Activated CD4-positive, alpha-beta T cell treated with anti-CD3 and anti-CD28 coated beads for 36 hours (primary cell): ENCODE data around the gene NRIP1. TPM values are rescaled to one million over a fixed set of nuclear protein-coding genes. Genes with fewer than 3 reads are reported as not detected.

Source experiments
- ATAC-seq: fragments of 200-7000 bp; cut with Tn5 transposase; one replicate; pipeline ENCODE4 v1.10.0; 2021; ENCODE audit warnings: mild to moderate bottlenecking, moderate library complexity
- CTCF ChIA-PET: fragments of 350-600 bp; sonication (Branson Sonifier 250); formaldehyde crosslinking; loops from one replicate; lab custom pipeline; 2021; ENCODE audit warnings: antibody characterized with exemption; lab: Charles Lee
- POLR2A ChIA-PET: fragments of 350-600 bp; sonication (Branson Sonifier 250); formaldehyde crosslinking; loops from one replicate; lab custom pipeline; 2021; ENCODE audit warnings: antibody characterized with exemption, inconsistent platforms; lab: Charles Lee
- DNase-seq: peaks from one replicate; pipeline ENCODE4 v3.0.0-alpha.2; 2020
- H3K27ac Mint-ChIP-seq: one replicate; pipeline ENCODE4 v1.8.0; 2021; ENCODE audit warnings: mixed read lengths
- H3K27me3 Mint-ChIP-seq: one replicate; pipeline ENCODE4 v1.8.0; 2021; ENCODE audit warnings: mixed read lengths
- H3K36me3 Mint-ChIP-seq: one replicate; pipeline ENCODE4 v1.8.0; 2021; ENCODE audit warnings: low read depth, mixed read lengths
- H3K4me1 Mint-ChIP-seq: one replicate; pipeline ENCODE4 v1.8.0; 2021; ENCODE audit warnings: mixed read lengths
- H3K4me3 Mint-ChIP-seq: one replicate; pipeline ENCODE4 v1.8.0; 2021; ENCODE audit warnings: mild to moderate bottlenecking, moderate library complexity, mixed read lengths
- H3K9me3 Mint-ChIP-seq: one replicate; pipeline ENCODE4 v1.8.0; 2021; ENCODE audit warnings: low read depth, mixed read lengths
- intact Hi-C, 2 experiments: fragments of 100-400 bp; cut with DNase I in 1 of 2; cut with micrococcal nuclease in 1 of 2; formaldehyde crosslinking; loops; one replicate each; pipeline versions ENCODE4 v1.14.2 to v1.15.1; 2022 to 2024; cut with DNase I, micrococcal nuclease
- total RNA-seq, 2 experiments: library from RNA; stranded (reverse); gene quantifications; one replicate each; pipeline ENCODE4 v1.2.3, GENCODE V29; 2021

Gene NRIP1
- total RNA-seq, 2 experiments from 2014 or later = 7.3 to 7.7 TPM

- Mint-ChIP-seq H3K9me3 (peaks cover 8% of the 10 kb centered on the region), H3K27me3 (no peaks in the 10 kb centered on the region), H3K36me3 (peaks cover 22% of the 10 kb centered on the region), H3K27ac (no peak overlapping the region), H3K4me3 (no peak overlapping the region), H3K4me1 (peaks cover 20% of the 10 kb centered on the region)
- ATAC-seq (no peak), DNase-seq (no peak)
- CTCF ChIA-PET = no interaction called here
- POLR2A ChIA-PET = no interaction called here
- intact Hi-C loops = no loop called here
These were observed 41.0 kb downstream of the NRIP1 start for GRCh38 chr21:15023776-15024175.

DNA sequence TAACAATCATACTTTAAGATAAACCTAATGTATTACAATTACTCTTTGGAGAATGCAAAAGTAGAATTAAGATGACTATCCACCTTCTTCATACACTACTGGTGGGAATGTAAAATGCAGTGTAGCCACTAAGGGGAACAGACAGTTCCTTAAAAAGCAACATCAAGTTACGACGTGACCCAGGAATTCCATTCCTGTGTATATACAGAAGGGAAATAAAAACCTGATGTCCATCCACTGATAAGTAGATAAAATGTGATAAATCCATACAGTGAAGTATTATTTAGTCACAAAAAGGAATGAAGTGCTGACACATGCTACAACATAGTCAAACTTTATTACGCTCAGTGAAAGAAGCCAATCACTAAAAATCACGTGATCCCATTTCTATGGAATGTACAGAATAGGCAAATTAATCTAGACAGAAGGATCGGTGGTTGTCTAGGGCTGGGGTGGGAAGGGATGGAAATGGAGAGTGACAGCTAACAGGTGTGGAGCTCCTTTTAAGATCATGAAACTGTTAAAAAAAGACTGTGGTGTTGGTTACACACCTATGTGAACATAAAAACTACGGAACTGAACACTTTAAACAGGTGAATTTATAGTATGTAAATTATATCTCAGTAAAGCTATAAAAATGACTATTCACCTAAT, 42.1 kb downstream of the NRIP1 start:
- POLR2A ChIA-PET = no interaction called here
- ATAC-seq (no peak), DNase-seq (no peak)
- intact Hi-C loops = no loop called here
- Mint-ChIP-seq H3K4me1 (peaks cover 23% of the 10 kb centered on the region), H3K27me3 (no peaks in the 10 kb centered on the region), H3K36me3 (peaks cover 22% of the 10 kb centered on the region), H3K9me3 (peaks cover 8% of the 10 kb centered on the region), H3K27ac (no peak overlapping the region), H3K4me3 (no peak overlapping the region)
- CTCF ChIA-PET = no interaction called here

DNA sequence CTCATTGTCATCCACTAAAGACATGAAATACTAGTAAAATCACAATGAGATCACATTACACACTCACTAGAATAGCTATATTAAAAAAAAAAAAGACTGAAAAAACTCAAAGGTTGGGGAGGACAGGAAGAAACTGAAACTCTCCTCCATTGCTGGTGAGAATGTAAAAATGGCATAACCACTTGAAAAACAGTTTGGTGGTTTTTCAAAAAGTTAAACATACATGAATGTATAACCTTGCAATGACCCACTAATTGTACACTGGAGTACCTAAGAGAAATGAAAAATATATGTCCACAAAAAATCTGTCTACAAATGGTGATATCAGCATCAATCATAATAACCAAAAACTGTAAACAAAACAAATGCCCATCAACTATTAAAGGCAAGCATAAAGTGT, 44.0 kb downstream of the NRIP1 start:
- no peak overlapping the region for H3K4me3 Mint-ChIP-seq
- peaks cover 28% of the 10 kb centered on the region for H3K4me1 Mint-ChIP-seq
- ChIA-PET POLR2A (no interaction called here), CTCF (interaction anchor here (1.1 kb wide), 1 partner anchor 500 kb away, joined by 3 read pairs; no protein-coding TSS in a partner anchor)
- intact Hi-C loops = no loop called here
- H3K27ac Mint-ChIP-seq = no peak overlapping the region
- peaks cover 21% of the 10 kb centered on the region for H3K36me3 Mint-ChIP-seq
- no peaks in the 10 kb centered on the region for H3K27me3 Mint-ChIP-seq
- H3K9me3 Mint-ChIP-seq = peaks cover 8% of the 10 kb centered on the region
- DNase-seq = no peak
- ATAC-seq = no peak

DNA sequence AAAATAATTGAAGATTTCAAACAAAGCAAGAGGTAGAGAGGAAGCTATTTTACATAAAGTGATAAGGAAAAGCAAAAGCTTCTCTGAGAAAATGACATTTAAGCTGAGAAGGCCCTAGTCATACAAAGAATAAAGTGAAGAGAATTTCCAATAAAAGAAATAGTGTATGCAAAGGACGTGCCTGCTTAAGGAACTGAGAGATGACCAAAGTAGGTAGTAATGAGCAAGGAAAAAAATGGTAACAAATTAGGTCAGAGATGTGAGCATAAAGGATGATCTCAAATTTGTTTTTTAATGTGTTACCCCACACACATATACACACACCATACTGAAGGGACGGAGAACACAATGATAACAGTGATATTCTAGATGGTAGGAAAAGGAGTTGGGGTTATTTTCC, 46.4 kb downstream of the NRIP1 start:
- POLR2A ChIA-PET = no interaction called here
- peaks cover 26% of the 10 kb centered on the region for H3K4me1 Mint-ChIP-seq
- peak; percentile 63 for ATAC-seq
- no peak for DNase-seq
- intact Hi-C loops = no loop called here
- H3K27me3 Mint-ChIP-seq = no peaks in the 10 kb centered on the region
- peak overlapping the region; percentile 63 for H3K27ac Mint-ChIP-seq
- CTCF ChIA-PET = no interaction called here
- H3K4me3 Mint-ChIP-seq = no peak overlapping the region
- peaks cover 15% of the 10 kb centered on the region for H3K36me3 Mint-ChIP-seq
- peaks cover 8% of the 10 kb centered on the region for H3K9me3 Mint-ChIP-seq

DNA sequence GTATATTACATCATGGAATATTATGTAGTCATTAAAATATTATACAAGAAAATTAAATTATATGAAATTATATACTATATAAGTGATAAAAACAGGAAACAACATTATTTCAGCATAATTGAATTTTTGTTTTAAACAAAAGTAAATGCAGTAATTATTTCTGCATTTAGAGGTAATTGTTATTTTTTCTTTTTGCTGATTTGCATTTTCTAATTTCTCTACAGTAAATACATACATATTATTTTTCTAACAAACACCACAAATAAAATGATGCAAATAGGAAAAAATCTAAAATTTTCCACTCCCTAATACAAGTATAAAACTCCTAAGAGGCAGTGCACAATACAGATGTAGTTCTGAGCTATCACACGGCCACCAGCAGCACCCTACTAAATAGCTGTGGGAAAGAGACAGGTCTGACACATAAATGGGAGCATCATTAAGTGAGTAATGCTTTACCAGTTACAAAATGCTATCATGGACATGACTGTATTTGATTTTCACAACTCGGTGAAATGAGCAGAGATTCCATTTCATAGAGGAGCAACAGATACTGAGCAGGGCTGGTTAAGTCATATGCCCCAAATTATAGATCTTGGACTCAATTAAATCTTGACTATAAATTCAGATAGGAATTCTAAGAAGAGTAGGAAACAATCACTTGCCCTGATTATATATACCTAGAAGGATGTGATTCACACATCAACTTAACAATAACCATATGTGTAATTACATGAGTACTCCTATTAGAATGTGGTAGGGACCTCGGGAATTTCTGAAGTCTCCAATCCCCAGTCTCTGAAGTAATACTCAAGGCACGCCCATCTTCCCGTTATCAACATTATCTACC, 49.0 kb downstream of the NRIP1 start:
- H3K36me3 Mint-ChIP-seq = peaks cover 4% of the 10 kb centered on the region
- intact Hi-C loops = no loop called here
- CTCF ChIA-PET = no interaction called here
- peaks cover 17% of the 10 kb centered on the region for H3K4me1 Mint-ChIP-seq
- DNase-seq (no peak), ATAC-seq (peak; percentile 78)
- H3K4me3 Mint-ChIP-seq = no peak overlapping the region
- no peak overlapping the region for H3K27ac Mint-ChIP-seq
- H3K9me3 Mint-ChIP-seq = no peaks in the 10 kb centered on the region
- POLR2A ChIA-PET = interaction anchor here (0.6 kb wide), 1 partner anchor 25 kb away, joined by 3 read pairs; no protein-coding TSS in a partner anchor
- H3K27me3 Mint-ChIP-seq = no peaks in the 10 kb centered on the region

DNA sequence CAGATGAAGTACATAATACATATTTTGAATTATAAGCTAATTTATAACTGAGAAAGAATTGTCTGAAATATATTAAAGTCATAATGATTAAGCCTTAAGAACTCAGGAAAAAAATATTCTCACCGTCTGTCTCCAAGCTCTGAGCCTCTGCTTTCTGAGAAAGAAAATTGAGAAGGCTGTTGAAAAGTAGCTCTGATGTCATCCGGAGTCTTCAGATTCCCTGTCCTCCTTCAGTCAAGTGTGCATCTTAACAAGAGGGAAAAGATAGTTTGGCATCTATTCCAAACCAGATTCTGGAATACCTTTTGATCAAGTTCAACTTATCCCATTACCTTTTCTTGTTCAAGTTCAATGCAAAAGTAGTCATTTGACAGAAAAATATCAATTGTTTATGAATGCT, 50.6 kb downstream of the NRIP1 start:
- H3K36me3 Mint-ChIP-seq = peaks cover 7% of the 10 kb centered on the region
- H3K4me3 Mint-ChIP-seq = no peak overlapping the region
- DNase-seq (no peak), ATAC-seq (no peak)
- H3K4me1 Mint-ChIP-seq = peaks cover 20% of the 10 kb centered on the region
- intact Hi-C loops = no loop called here
- H3K27ac Mint-ChIP-seq = no peak overlapping the region
- H3K9me3 Mint-ChIP-seq = peaks cover 3% of the 10 kb centered on the region
- ChIA-PET POLR2A (no interaction called here), CTCF (no interaction called here)
- H3K27me3 Mint-ChIP-seq = no peaks in the 10 kb centered on the region

DNA sequence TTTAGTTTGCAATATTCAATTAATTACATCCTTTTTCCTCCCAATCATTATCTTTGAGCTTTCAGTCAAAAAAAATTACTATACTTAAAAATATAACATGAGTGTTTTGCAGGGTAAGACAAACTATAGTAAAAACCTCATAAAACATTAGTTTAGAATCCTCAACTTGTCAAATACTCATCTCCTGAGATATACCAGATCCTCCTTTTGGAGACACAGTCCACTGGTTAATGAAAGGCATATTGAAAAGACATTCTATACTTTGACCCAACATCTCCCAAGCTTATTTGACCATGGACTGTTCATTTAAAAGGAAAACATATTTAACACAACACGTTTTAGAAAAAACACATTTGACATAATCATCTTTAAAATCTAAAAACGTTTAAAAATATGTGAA, 52.8 kb downstream of the NRIP1 start:
- H3K9me3 Mint-ChIP-seq = peaks cover 8% of the 10 kb centered on the region
- no peak overlapping the region for H3K27ac Mint-ChIP-seq
- POLR2A ChIA-PET = no interaction called here
- intact Hi-C loops = no loop called here
- H3K4me3 Mint-ChIP-seq = no peak overlapping the region
- no peaks in the 10 kb centered on the region for H3K27me3 Mint-ChIP-seq
- peaks cover 19% of the 10 kb centered on the region for H3K4me1 Mint-ChIP-seq
- peaks cover 17% of the 10 kb centered on the region for H3K36me3 Mint-ChIP-seq
- CTCF ChIA-PET = interaction anchor here (0.6 kb wide), 1 partner anchor 752 kb away, joined by 3 read pairs; no protein-coding TSS in a partner anchor
- ATAC-seq = no peak
- DNase-seq = no peak

DNA sequence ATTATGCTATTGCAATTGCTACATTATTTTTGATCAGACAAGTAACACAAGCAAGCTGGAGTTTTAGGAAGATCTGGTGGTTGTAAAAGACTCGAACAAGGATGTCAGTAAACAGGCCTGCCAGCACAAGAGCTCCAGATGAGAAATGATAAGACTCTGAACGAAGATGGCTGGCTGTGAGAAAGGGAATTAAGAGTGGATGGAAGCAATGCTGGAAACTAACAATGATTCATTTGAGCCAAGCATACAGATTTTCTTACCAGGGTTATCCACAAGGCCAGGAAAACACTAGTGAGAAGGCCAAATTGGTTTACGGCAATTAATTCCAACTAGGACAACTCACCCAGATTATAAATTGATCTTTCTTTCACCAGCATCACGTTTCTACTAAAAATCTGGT, 54.2 kb downstream of the NRIP1 start:
- H3K4me1 Mint-ChIP-seq = peaks cover 26% of the 10 kb centered on the region
- no peak overlapping the region for H3K4me3 Mint-ChIP-seq
- H3K36me3 Mint-ChIP-seq = peaks cover 19% of the 10 kb centered on the region
- peaks cover 8% of the 10 kb centered on the region for H3K9me3 Mint-ChIP-seq
- H3K27me3 Mint-ChIP-seq = no peaks in the 10 kb centered on the region
- CTCF ChIA-PET = interaction anchor here (0.6 kb wide), 1 partner anchor 928 kb away, joined by 3 read pairs; no protein-coding TSS in a partner anchor
- ATAC-seq (no peak), DNase-seq (no peak)
- no peak overlapping the region for H3K27ac Mint-ChIP-seq
- intact Hi-C loops = no loop called here
- POLR2A ChIA-PET = no interaction called here

DNA sequence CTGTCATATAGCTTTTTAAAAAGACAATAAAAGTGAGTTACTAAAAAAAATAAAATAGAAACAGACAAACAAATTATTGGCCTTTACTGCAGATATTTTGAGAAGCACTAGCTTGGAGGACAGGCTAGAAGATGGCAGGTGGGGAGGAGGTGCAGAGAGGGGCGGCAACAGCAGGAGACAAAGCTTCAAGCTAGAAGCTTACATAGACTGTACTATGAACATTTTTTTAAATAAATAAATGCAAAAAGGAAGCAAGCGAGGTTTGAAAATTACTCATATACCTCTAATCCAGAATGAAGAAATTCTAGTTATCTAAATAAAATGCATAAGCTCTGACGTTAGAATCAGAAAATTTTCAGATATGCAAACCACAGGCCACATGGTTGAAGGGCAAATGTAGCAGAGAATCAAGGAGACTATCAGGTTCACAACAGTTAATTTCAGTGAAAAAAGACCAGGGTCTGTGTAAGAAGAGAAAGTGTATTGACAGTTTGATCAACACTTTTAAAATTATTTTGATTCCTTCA, 54.9 kb downstream of the NRIP1 start:
- intact Hi-C loops = no loop called here
- no peak for ATAC-seq
- H3K27ac Mint-ChIP-seq = no peak overlapping the region
- H3K9me3 Mint-ChIP-seq = peaks cover 8% of the 10 kb centered on the region
- DNase-seq = no peak
- peaks cover 19% of the 10 kb centered on the region for H3K36me3 Mint-ChIP-seq
- peaks cover 33% of the 10 kb centered on the region for H3K4me1 Mint-ChIP-seq
- POLR2A ChIA-PET = no interaction called here
- no peaks in the 10 kb centered on the region for H3K27me3 Mint-ChIP-seq
- CTCF ChIA-PET = no interaction called here
- no peak overlapping the region for H3K4me3 Mint-ChIP-seq

DNA sequence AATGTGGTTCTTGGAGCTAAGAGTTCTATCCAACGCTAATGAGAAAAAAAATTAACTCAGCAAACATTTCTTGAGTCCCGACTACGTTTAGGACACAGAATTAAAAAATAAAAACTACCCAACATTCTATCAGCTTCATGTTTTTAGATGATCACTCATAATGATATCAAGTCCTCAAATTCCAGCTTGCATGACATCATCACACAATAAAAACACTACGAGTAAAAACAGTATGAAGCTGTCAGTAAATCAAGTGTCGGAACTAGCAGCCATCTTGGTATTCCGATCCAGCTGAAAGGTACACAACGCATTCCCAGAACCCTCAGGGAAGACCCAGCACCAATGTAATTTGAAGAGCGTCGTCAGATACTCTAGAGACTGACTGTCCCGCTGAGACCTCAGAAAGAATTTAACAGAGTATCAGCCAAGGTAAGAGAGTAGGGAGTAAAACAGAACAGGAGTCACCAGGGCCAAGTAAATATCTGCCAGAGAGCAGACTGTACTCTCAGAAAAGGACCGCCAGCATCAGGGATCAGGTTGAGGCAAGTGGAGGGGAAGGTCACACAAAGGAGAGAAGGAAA, 57.0 kb downstream of the NRIP1 start:
- Mint-ChIP-seq H3K9me3 (peaks cover 8% of the 10 kb centered on the region), H3K4me3 (no peak overlapping the region), H3K4me1 (peaks cover 49% of the 10 kb centered on the region), H3K36me3 (peaks cover 15% of the 10 kb centered on the region), H3K27ac (peak overlapping the region; percentile 61), H3K27me3 (no peaks in the 10 kb centered on the region)
- ATAC-seq (no peak), DNase-seq (no peak)
- ChIA-PET POLR2A (no interaction called here), CTCF (no interaction called here)
- intact Hi-C loops = no loop called here

DNA sequence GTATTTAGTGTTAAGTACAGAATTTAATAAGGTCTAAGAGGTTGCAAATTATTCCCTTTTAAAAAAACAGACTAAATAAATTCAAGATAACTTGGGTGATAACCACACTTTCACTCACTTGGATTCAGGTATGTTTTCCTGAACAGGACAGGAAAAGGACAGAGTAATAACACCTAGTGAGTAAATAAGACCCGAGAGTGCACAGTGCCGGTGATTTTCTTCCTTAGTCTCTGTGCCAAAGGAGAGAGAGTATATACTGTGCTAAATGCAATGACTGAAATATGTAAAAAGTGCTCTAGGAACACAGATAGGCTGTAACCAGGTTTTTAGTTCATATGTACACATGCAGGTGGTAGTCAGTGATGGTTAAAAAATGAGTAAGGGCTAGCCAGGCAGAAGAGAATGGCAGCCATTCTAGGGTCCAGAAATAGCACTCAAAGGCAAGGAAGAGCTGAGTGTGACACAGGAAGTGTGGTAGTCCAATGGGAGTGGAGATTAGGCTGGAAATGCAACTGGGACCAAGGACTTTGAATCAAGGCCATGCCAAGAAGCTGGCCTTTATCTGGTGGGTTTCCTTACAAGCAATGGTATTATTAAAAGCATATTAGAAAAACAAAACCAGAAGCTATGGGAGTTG, 58.1 kb downstream of the NRIP1 start:
- POLR2A ChIA-PET = no interaction called here

More for the DNA sequence above, 58.1 kb downstream of the NRIP1 start:
- intact Hi-C loops = no loop called here
- ATAC-seq (peak; percentile 28), DNase-seq (no peak)
- CTCF ChIA-PET = interaction anchor here (0.5 to 0.6 kb wide), 2 partner anchors 14 to 164 kb away, joined by 3 to 4 read pairs; no protein-coding TSS in a partner anchor
- peaks cover 15% of the 10 kb centered on the region for H3K36me3 Mint-ChIP-seq
- peak overlapping the region; percentile 68 for H3K27ac Mint-ChIP-seq
- H3K9me3 Mint-ChIP-seq = peaks cover 8% of the 10 kb centered on the region
- no peak overlapping the region for H3K4me3 Mint-ChIP-seq
- H3K4me1 Mint-ChIP-seq = peaks cover 57% of the 10 kb centered on the region
- no peaks in the 10 kb centered on the region for H3K27me3 Mint-ChIP-seq
